Measurements from ENCODE around the gene ALDH3B2. TPM values are rescaled to one million over a fixed set of nuclear protein-coding genes. Genes with fewer than 3 reads are reported as not detected.
A peak's percentile ranks its signal among the peaks of the same experiment; 100 is the strongest.

The ALDH3B2 gene
- polyA plus RNA-seq, 3 donors: not detected

DNA sequence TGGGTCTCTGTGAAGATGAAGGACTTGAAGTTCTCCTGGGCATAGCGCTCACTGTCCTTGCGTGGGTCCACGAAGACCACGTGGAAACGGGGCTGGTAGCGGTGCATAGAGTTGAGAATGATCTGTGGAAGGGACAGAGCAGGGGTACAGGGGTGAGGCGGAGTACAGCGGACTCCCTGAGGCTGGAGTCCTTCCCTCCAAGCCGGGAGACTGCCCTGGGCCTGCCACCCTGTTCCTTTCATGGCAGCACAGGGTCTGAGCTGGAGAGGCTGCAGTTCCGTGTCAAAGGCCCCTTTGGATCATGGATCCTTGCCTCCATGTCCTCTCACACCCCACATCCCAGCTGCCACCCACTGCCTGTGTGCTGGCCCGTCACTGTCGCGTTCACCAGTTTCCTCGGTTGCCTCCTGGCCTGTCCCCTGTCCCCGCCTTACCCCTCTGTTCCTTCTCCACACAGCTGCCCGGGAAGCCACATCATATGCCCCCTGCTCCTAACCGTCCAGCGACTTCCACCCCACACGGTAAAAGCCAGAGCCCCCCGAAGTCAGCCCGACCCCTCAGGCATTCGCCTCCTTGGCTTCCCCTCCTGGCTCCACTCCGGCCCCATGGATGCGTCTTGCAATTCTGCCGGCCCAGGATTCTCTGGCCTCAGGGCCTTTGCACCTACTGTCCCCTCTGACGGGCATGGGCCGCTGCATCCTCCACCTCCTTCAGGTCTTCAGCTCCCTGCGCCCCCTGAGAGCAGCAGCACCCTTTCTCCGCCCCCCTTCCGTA lies 41.3 kb downstream of the ALDH3B2 start:
- no peak overlapping the region for H3K9ac ChIP-seq (ENCODE audit: insufficient read depth, low read length, poor library complexity, severe bottlenecking)
- no peaks in the 10 kb centered on the region for H3K27me3 ChIP-seq (ENCODE audit: control insufficient read depth in 2 of 2, insufficient read depth in 2 of 2, low read length in 2 of 2)
- H2AFZ ChIP-seq (ENCODE audit: insufficient read depth, low read depth, low read length, poor library complexity, severe bottlenecking): no peak overlapping the region
- no peaks in the 10 kb centered on the region for H3K9me3 ChIP-seq (replicated peaks in 1 of 2; ENCODE audit: control insufficient read depth in 1 of 2, insufficient read depth in 1 of 2, low read length in 2 of 2)
- TF ChIP-seq, protein P1, sequence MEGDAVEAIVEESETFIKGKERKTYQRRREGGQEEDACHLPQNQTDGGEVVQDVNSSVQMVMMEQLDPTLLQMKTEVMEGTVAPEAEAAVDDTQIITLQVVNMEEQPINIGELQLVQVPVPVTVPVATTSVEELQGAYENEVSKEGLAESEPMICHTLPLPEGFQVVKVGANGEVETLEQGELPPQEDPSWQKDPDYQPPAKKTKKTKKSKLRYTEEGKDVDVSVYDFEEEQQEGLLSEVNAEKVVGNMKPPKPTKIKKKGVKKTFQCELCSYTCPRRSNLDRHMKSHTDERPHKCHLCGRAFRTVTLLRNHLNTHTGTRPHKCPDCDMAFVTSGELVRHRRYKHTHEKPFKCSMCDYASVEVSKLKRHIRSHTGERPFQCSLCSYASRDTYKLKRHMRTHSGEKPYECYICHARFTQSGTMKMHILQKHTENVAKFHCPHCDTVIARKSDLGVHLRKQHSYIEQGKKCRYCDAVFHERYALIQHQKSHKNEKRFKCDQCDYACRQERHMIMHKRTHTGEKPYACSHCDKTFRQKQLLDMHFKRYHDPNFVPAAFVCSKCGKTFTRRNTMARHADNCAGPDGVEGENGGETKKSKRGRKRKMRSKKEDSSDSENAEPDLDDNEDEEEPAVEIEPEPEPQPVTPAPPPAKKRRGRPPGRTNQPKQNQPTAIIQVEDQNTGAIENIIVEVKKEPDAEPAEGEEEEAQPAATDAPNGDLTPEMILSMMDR (IDR thresholded peaks at IDR 0.05): no peak
- peaks cover 19% of the 10 kb centered on the region for H3K4me1 Mint-ChIP-seq
- peaks cover 16 to 31% of the 10 kb centered on the region in 2 donors for H3K4me1 ChIP-seq (ENCODE audit: control insufficient read depth in 1 of 2, insufficient read depth in 2 of 2, low read length in 2 of 2)
- peak in 1 of 3 donors; percentile 3 for DNase-seq
- H3K4me3 Mint-ChIP-seq: peak overlapping the region in 1 of 2 donors; percentile 28
- no peak overlapping the region for H3K4me2 ChIP-seq (replicated peaks; ENCODE audit: extremely low read depth, low read length, poor library complexity, severe bottlenecking)
- intact Hi-C loops (cut with micrococcal nuclease): loop anchor here in 1 of 2 donors (5.0 kb wide), 1 partner anchor 174 kb away; no protein-coding TSS in a partner anchor
- no peak overlapping the region for H3K27ac ChIP-seq (ENCODE audit: low read depth in 1 of 2, low read length in 2 of 2)
- WGBS (ENCODE audit: insufficient coverage): 87% methylated on average over 29 of the region's 30 CpGs
- no peak overlapping the region for H3K27ac Mint-ChIP-seq
- H3K36me3 Mint-ChIP-seq: no peaks in the 10 kb centered on the region
- peaks cover 0 to 4% (median 0%) of the 10 kb centered on the region in 7 donors for H3K9me3 Mint-ChIP-seq
- no peaks in the 10 kb centered on the region for H3K36me3 ChIP-seq (replicated peaks in 1 of 2; ENCODE audit: control insufficient read depth in 1 of 2, insufficient read depth in 2 of 2, low read length in 2 of 2)
- H3K27me3 Mint-ChIP-seq (ENCODE audit: low read depth in 3 of 3): peaks cover 0 to 3% (median 1%) of the 10 kb centered on the region in 3 donors
- H3K79me2 ChIP-seq (ENCODE audit: insufficient read depth, low read length): no peaks in the 10 kb centered on the region
- no peaks in the 10 kb centered on the region for H4K20me1 ChIP-seq (ENCODE audit: insufficient read depth, low read length)
- no peak overlapping the region for H3K4me3 ChIP-seq (replicated peaks in 1 of 3; ENCODE audit: low read depth in 2 of 3, low read length in 3 of 3)

DNA sequence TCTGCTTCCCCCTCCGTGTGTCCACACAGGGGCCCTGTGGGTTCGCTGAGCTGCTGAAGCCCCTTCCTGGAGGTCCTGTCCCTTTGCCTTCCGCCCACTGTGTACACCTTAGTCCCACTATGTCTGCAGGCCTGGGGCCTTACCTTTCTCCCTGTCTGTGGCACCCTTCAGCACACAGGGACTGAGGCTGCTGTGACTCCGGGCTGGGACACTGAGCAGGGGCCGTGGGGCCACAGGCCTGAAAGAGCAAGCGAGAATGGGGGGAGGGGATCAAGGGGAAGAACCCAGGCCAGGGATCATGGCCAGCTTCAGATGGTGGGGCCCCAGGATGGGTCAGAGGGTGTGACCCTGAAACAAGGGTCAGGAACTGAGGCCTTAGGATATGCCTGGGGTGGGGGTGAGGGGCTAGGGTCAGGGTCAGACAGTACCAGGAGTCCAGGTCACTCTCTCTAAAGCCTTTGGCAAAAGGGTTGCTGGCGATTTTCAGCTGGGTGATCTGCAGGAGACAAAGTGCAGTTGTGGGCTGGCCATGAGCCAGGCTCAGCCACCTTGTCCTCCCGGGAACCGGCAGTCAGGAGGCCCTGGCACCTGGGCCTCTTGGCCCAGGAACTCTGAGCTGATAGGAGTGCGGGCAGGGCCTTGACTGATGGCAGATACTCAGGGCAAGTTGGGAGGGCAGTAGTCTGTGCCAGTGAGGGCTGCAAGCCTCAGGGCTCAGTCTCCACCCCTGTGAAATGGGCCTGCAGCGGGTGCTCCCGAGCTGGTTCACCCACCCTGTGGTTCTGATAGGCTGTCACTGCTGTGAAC lies 42.0 kb downstream of the ALDH3B2 start:
- H3K27me3 Mint-ChIP-seq (ENCODE audit: low read depth in 3 of 3): peaks cover 0 to 3% (median 1%) of the 10 kb centered on the region in 3 donors
- peak overlapping the region in 1 of 2 donors; percentile 26 for H3K4me3 Mint-ChIP-seq
- H3K27ac Mint-ChIP-seq: no peak overlapping the region
- H3K4me1 Mint-ChIP-seq: peaks cover 18% of the 10 kb centered on the region
- Histone ChIP-seq H3K79me2 (ENCODE audit: insufficient read depth, low read length) (no peaks in the 10 kb centered on the region), H3K27me3 (ENCODE audit: control insufficient read depth in 2 of 2, insufficient read depth in 2 of 2, low read length in 2 of 2) (no peaks in the 10 kb centered on the region), H3K4me2 (replicated peaks; ENCODE audit: extremely low read depth, low read length, poor library complexity, severe bottlenecking) (no peak overlapping the region), H3K36me3 (replicated peaks in 1 of 2; ENCODE audit: control insufficient read depth in 1 of 2, insufficient read depth in 2 of 2, low read length in 2 of 2) (no peaks in the 10 kb centered on the region), H3K9me3 (replicated peaks in 1 of 2; ENCODE audit: control insufficient read depth in 1 of 2, insufficient read depth in 1 of 2, low read length in 2 of 2) (no peaks in the 10 kb centered on the region), H2AFZ (ENCODE audit: insufficient read depth, low read depth, low read length, poor library complexity, severe bottlenecking) (no peak overlapping the region), H3K4me3 (replicated peaks in 1 of 3; ENCODE audit: low read depth in 2 of 3, low read length in 3 of 3) (no peak overlapping the region), H3K9ac (ENCODE audit: insufficient read depth, low read length, poor library complexity, severe bottlenecking) (no peak overlapping the region), H3K4me1 (ENCODE audit: control insufficient read depth in 1 of 2, insufficient read depth in 2 of 2, low read length in 2 of 2) (peaks cover 16 to 28% of the 10 kb centered on the region in 2 donors), H3K27ac (ENCODE audit: low read depth in 1 of 2, low read length in 2 of 2) (no peak overlapping the region), H4K20me1 (ENCODE audit: insufficient read depth, low read length) (no peaks in the 10 kb centered on the region)
- H3K36me3 Mint-ChIP-seq: no peaks in the 10 kb centered on the region
- intact Hi-C loops (cut with micrococcal nuclease): loop anchor here in 1 of 2 donors (5.0 kb wide), 1 partner anchor 175 kb away; no protein-coding TSS in a partner anchor
- TF ChIP-seq, protein P1 (IDR thresholded peaks at IDR 0.05): no peak
- DNase-seq: no peak
- H3K9me3 Mint-ChIP-seq: peaks cover 0 to 4% (median 0%) of the 10 kb centered on the region in 7 donors
- 52% methylated on average over 11 of the region's 12 CpGs for WGBS (ENCODE audit: insufficient coverage)
